Measurements from ENCODE around the gene ITGB4.
A peak's percentile ranks its signal among the peaks of the same experiment; 100 is the strongest.

The ITGB4 gene

DNA sequence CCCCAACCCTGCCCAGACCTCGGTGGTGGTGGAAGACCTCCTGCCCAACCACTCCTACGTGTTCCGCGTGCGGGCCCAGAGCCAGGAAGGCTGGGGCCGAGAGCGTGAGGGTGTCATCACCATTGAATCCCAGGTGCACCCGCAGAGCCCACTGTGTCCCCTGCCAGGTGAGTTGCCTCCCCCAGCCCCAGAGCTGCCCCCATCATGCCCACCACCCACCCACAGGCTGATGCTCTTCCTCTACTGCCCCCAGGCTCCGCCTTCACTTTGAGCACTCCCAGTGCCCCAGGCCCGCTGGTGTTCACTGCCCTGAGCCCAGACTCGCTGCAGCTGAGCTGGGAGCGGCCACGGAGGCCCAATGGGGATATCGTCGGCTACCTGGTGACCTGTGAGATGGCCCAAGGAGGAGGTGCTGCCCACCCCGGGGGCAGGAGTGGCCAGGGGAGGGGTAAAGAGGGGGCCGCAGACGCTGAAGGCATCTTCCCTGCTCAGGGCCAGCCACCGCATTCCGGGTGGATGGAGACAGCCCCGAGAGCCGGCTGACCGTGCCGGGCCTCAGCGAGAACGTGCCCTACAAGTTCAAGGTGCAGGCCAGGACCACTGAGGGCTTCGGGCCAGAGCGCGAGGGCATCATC lies 35.3 kb downstream of the ITGB4 start:
- TF ChIP-seq, protein P1, sequence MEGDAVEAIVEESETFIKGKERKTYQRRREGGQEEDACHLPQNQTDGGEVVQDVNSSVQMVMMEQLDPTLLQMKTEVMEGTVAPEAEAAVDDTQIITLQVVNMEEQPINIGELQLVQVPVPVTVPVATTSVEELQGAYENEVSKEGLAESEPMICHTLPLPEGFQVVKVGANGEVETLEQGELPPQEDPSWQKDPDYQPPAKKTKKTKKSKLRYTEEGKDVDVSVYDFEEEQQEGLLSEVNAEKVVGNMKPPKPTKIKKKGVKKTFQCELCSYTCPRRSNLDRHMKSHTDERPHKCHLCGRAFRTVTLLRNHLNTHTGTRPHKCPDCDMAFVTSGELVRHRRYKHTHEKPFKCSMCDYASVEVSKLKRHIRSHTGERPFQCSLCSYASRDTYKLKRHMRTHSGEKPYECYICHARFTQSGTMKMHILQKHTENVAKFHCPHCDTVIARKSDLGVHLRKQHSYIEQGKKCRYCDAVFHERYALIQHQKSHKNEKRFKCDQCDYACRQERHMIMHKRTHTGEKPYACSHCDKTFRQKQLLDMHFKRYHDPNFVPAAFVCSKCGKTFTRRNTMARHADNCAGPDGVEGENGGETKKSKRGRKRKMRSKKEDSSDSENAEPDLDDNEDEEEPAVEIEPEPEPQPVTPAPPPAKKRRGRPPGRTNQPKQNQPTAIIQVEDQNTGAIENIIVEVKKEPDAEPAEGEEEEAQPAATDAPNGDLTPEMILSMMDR (IDR thresholded peaks at IDR 0.05) = no peak

DNA sequence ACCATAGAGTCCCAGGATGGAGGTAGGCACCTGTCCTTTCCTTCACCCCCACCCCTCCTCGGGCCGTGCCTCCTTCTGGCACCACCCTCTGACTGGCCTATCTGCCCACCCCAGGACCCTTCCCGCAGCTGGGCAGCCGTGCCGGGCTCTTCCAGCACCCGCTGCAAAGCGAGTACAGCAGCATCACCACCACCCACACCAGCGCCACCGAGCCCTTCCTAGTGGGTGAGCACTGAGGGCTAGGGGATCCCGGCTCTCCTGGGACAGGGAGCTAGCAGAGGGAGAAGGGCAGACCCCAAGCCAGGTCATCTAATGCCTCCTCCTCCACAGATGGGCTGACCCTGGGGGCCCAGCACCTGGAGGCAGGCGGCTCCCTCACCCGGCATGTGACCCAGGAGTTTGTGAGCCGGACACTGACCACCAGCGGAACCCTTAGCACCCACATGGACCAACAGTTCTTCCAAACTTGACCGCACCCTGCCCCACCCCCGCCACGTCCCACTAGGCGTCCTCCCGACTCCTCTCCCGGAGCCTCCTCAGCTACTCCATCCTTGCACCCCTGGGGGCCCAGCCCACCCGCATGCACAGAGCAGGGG lies 35.9 kb downstream of the ITGB4 start:
- TF ChIP-seq, protein P1 (IDR thresholded peaks at IDR 0.05) = no peak

DNA sequence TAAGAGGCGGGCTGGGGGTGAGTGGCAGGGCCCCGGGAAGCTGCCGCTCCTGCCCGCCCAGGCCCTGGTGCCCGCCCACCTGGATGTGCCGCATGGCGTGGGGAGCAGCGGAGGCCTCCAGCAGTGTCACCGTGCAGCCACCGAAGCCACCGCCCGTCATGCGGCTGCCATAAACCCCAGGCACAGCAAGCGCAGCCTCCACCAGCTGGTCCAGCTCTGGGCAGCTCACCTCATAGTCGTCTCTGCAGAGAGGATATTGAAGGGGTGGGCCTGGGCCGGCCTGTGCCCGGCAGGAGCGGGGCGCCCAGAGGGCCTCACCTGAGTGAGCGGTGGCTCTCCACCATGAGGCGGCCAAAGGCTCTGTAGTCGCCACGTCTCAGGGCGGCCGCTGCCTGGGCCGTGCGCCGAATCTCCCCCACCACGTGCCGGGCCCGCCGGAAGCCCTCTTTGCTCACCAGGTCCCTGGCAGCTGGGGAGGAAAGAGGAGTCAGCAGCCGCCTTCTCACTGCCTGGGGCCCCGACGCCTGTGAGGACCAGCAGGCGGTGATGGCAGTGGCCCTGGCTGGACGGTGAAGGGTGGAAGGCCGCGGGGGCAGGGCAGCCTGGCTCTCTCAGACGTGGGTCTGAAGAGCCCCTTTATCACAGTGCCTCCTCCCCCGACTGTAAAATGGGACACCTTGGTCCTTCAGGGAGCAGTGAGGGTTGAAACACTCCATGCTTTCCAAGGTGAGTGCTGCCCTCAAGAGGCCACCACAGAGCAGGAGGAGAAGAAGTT lies 37.1 kb downstream of the ITGB4 start:
- TF ChIP-seq, protein P1 (IDR thresholded peaks at IDR 0.05) = peak; percentile 46

DNA sequence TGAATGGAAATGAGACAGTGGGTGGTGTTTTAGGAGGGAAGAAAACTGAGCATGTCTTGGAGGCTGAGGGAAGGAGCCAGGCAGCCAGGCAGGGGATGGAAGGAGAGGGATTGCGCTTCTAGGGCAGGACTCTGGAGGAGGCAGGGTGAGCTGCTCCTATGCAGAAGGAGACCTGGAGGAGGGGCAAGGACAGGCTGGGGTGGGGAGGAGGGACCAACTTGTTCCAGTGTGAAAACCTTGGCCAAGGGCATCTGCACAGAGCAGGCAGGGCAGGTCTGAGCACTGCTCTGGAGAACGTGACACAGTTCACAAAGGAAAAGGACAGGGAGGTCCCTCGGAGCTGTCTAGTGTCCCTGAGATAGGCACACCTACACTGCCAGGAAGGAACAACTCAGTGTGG lies 38.2 kb downstream of the ITGB4 start:
- TF ChIP-seq, protein P1 (IDR thresholded peaks at IDR 0.05) = no peak

DNA sequence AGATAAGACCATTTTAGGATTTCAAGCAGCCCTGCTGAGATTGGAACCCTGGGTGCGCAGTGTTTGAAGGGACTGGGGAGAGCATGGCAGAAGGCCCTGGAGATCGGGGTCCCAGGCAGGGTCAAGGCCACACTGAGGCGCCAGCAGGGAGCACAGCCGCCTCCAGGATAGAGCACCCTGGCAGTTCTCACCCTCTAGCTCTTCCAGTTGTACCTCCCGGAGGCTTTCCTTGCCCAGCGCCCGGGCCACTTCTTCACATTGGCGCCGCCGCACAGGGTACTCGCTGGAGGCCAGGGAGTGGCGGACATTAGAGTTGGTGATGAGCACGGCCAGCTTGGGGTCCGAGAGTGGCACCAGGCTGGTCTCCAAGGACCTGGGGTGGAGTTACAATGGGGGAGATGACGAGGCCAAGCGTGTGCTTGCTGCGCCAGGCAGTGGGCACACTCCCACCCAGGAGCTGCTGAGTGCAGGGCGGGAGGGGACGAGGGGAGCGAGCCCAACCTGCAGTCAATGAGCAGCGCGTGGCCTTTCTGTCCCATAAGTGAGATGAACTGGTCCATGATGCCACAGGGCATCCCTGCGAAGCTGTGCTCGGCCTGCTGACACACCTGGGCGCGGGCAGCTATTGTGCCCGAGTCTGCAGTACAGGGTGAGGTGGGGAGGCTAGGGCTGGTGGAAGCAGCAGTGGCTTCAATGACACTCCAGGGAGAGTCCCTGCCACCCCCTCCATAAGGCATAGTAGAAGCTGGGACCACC lies 41.4 kb downstream of the ITGB4 start:
- TF ChIP-seq, protein P1 (IDR thresholded peaks at IDR 0.05) = no peak

DNA sequence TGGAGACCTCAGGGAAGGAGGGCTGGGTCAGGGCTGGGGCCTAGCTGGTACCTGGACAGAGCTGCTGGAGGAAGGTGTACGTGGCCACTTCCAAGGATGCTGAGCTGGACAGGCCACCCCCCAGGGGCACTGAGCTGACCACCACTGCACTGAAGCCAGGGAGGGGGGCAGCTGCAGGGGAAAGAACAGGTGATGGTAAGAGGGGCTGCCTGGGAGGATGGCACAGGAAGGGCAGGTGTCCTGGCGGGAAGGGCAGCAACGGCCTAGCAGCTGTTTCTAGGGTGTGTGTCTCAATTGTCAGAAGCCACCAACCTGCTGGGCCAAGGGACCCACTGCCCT lies 42.0 kb downstream of the ITGB4 start:
- TF ChIP-seq, protein P1 (IDR thresholded peaks at IDR 0.05) = no peak

DNA sequence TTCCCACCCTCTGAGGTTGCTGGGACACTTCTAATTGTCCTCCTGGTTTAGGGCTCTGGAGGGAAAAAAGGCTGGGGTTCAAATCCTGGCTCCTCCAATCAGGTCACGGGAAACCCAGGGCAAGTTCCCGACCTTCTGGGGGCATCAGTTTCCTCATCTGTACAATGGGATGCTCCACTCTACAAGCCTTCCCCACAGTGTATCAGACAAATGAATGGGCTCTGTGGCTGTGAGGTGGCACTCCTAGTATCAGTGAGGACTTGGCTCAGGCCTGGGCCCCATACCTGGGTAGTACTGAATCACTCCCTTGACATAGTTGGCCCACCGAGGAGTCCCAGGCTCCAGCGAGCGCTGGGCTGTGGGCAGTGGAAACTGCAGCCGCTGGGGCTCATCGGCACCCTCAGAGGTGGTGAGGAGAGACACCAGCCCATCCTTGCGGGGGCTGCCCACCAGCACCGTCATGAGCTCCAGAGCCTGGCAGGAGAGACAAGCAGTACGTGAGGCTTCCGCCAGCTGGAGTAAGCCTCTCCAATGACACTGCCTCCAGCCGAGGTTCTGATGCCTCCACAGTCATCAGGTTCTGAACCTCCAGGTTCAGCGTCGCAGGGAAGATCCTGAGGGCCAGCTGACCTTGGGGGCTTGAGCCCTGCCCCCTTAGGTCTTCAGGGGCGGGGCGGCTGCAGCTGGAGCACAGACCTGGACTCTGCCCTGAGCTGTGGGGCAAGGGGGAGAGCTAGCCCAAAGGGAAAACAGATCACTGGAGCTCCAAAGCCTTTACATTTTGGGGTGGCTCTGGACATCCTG lies 42.6 kb downstream of the ITGB4 start:
- TF ChIP-seq, protein P1 (IDR thresholded peaks at IDR 0.05) = no peak

Measured in LNCAP (cell line).